Measurements from ENCODE around the gene GTF2H2. TPM values are rescaled to one million over a fixed set of nuclear protein-coding genes. Genes with fewer than 3 reads are reported as not detected.
"Not testable (repeated sequence)": the region's sequence is repeated elsewhere in the genome, so short reads cannot be mapped to it uniquely, and the experiment has no call there.

Gene GTF2H2
- polyA plus RNA-seq (ENCODE audit: insufficient read length): 19.5 TPM

- DNase-seq: not testable (repeated sequence)
Observed at GRCh38 chr5:71067262-71067928, at the start of gene GTF2H2. Gene GTF2H2, minus strand, starts transcription at chr5:71067676. Its CDS starts 4,913 bp downstream, at chr5:71062763.

- DNase-seq: not testable (repeated sequence)
Observed at GRCh38 chr5:71109730-71110275, 42.3 kb upstream of the GTF2H2 start.

- DNase-seq: not testable (repeated sequence)
Observed at GRCh38 chr5:71099996-71100395, 32.5 kb upstream of the GTF2H2 start.

- not testable (repeated sequence) for DNase-seq
Observed at GRCh38 chr5:71097930-71098203, 30.4 kb upstream of the GTF2H2 start.

- not testable (repeated sequence) for DNase-seq
Observed at GRCh38 chr5:71097173-71097929, 29.9 kb upstream of the GTF2H2 start.

- not testable (repeated sequence) for DNase-seq
Observed at GRCh38 chr5:71089773-71090172, 22.3 kb upstream of the GTF2H2 start.

GRCh38 chr5:71088754-71089153 lies 21.3 kb upstream of the GTF2H2 start:
- not testable (repeated sequence) for DNase-seq

GRCh38 chr5:71086145-71086544 lies 18.7 kb upstream of the GTF2H2 start:
- not testable (repeated sequence) for DNase-seq

GRCh38 chr5:71084280-71085063 lies 17.0 kb upstream of the GTF2H2 start:
- not testable (repeated sequence) for DNase-seq

- DNase-seq: not testable (repeated sequence)
Observed at GRCh38 chr5:71082898-71083297, 15.4 kb upstream of the GTF2H2 start.

GRCh38 chr5:71082340-71082739 lies 14.9 kb upstream of the GTF2H2 start:
- not testable (repeated sequence) for DNase-seq

GRCh38 chr5:71061322-71061721 lies 6.2 kb downstream of the GTF2H2 start:
- not testable (repeated sequence) for DNase-seq

- DNase-seq: not testable (repeated sequence)
Observed at GRCh38 chr5:71059426-71059825, 8.1 kb downstream of the GTF2H2 start.

- DNase-seq: not testable (repeated sequence)
Observed at GRCh38 chr5:71044808-71045207, 22.7 kb downstream of the GTF2H2 start.

- not testable (repeated sequence) for DNase-seq
Observed at GRCh38 chr5:71044128-71044527, 23.3 kb downstream of the GTF2H2 start.

GRCh38 chr5:71031046-71031776 lies 36.3 kb downstream of the GTF2H2 start:
- DNase-seq: not testable (repeated sequence)

GRCh38 chr5:71025289-71025953 lies 42.1 kb downstream of the GTF2H2 start, which contains the start of gene NAIP:
Gene NAIP, minus strand, starts transcription at chr5:71025339. Its CDS starts 12,424 bp downstream, at chr5:71012915.
- DNase-seq: not testable (repeated sequence)

- not testable (repeated sequence) for DNase-seq
Observed at GRCh38 chr5:71020643-71021042, 46.8 kb downstream of the GTF2H2 start.

GRCh38 chr5:71018376-71019005 lies 49.0 kb downstream of the GTF2H2 start:
- not testable (repeated sequence) for DNase-seq

GRCh38 chr5:71014176-71014575 lies 53.3 kb downstream of the GTF2H2 start:
- DNase-seq: no peak

GRCh38 chr5:71013575-71013974 lies 53.9 kb downstream of the GTF2H2 start:
- no peak for DNase-seq
